ENCODE results near the gene GLTP. TPM values are rescaled to one million over a fixed set of nuclear protein-coding genes. Genes with fewer than 3 reads are reported as not detected.
"Not testable (repeated sequence)": the region's sequence is repeated elsewhere in the genome, so short reads cannot be mapped to it uniquely, and the experiment has no call there.

The GLTP gene, protein sequence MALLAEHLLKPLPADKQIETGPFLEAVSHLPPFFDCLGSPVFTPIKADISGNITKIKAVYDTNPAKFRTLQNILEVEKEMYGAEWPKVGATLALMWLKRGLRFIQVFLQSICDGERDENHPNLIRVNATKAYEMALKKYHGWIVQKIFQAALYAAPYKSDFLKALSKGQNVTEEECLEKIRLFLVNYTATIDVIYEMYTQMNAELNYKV
- 19.8 TPM for total RNA-seq
- long read RNA-seq, transcript GLTP-201 (5 exons, 2,356 nt) = major isoform, 42 of 51 reads
- long read RNA-seq, partial matches to known transcripts = 2 of 51 reads
- long read RNA-seq, other reads (novel, unspliced or antisense) = 6 of 51 reads

DNA sequence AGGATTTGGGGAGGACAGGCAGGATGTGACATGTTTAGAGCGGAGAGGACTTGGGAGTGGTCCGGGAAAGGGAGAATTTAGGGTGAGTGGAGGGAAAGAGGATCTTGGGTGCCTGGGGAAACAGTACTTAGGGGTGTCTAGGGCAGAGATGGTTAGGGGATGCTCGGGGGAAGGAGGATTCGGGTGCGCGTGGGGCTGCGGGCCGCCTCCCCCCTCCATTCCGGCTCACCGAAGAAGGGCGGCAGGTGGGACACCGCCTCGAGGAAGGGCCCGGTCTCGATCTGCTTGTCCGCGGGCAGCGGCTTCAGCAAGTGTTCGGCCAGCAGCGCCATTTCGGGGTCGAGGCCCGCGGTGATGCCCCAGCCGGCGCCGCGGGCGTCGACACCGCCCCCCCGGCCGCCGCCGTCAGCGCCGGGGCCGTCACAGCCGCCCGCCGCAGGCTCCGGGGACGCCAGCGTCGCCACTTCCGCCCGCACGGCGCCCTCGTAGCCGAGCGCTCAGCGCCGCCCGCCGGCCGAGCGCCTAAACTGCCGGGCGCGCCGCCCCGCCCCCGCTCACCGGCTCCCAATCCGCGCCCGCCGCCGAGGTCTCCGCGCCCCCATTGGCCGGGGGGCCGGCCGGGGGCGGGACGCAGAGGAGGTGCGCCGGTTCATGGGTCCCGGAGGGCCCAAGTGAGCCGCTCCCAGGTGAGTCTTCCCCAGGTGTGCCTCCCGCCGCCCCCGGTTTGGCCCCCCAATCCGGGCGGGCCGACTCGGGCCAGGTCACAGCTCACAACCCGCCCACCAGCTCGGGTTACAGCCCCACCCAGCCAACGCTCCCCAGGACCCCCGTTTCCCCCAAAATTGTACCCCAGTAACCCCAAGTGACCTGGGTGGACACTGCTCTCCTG, at the start of gene GLTP:
TSS of gene GLTP (minus strand) at position 499 of the 889 bp plus-strand sequence. CDS start at position 332, 167 bp downstream.
- peak; percentile 94 for DNase-seq
- peak; percentile 99 for ATAC-seq
- intact Hi-C loops (cut with micrococcal nuclease) = no loop called here

DNA sequence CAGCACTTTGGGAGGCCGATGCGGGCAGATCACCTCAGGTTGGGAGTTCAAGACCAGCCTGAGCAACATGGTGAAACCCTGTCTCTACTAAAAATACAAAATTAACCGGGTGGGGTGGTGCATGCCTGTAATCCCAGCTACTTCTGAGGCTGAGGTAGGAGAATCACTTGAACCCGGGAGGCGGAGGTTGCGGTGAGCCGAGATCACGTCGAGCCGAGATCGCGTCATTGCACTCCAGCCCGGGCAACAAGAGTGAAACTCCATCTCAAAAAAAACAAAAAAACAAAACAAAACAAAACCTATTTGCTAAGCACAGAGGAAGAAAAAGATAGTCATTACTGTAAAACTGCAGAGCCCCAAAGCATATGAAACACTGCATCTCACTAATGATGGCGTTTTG, 49.0 kb upstream of the GLTP start:
- DNase-seq; intact Hi-C loops (cut with micrococcal nuclease); ATAC-seq: not testable (repeated sequence)

DNA sequence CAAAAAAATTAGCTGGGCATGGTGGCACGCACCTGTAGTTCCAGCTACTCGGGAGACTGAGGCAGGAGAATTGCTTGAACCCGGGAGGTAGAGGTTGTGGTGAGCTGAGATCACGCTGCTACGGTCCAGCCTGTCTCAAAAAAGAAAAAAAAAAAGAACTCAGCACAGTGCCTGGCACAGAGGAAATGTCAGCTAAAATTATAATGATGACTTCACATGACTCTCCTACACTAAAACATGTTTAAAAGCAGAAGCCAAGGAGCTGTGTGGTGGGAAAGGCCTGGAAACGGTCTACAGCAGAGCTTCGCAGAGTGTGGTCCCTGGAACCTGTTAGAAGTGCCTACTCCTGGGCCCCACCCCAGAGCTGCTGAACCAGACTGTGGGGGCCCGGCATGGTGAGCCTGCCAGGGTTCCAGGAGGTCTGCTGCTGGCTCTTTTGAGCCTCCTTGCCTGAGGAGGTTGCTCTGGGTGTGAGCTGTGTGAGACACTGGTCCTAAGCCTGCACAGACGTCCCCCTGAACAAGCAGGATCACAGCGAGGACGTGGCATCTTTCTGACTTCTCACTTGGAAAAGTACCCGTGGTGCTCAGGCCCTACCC, 47.8 kb upstream of the GLTP start:
- intact Hi-C loops (cut with micrococcal nuclease) = no loop called here
- DNase-seq (no peak), ATAC-seq (peak; percentile 26)

DNA sequence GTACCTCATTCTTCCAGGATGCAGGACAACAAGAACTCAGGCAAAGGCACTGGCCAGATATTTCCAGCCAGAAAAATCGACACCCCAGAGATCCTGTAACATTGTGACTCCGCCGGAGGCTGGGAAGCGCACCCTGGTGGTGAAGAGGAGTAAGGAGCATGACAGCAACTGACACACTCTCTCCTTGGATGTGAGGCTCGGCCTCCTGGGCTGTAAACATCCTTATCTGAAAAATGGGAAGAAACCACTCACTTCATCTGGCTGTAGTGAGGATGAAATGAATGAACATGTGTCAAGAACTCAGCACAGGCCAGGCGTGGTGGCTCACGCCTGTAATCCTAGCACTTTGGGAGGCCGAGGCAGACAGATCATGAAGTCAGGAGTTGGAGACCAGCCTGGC, 47.3 kb upstream of the GLTP start:
- intact Hi-C loops (cut with micrococcal nuclease) = no loop called here
- peak; percentile 36 for ATAC-seq
- no peak for DNase-seq

DNA sequence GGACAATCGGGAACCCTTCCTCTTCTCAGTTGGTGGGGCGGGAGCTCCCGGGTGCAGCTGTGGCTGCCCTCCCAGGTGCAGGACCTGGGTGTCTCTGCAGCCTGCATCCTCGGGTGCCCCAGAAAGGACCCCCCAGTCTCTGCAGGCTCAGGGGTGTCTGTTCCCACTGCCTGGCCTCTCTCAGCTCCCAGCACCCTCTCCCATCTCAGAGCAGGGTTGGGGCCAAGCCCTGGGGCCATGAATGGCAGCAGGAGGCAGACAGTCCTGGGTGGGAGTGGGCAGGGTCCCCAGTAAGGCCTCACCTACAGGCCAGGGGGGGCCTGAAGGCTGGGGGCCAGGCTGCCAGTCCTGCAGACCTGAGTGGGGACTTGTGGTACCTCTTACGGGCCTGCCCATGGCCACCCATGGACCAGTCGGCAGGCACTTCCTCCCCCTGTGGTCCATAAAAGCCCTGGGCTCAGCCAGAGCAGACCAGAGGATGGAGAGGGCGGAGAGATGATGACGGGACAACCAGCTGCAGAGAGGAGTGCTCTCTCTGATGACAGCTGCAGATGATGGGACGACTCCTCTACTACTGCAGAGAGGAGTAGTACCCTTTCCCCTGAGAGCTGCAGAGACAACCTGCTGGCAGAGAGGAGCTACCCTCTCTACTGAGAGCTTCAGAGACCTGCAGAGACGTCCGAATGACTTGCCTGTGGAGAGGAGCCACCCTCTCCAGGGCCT, 46.3 kb upstream of the GLTP start:
- intact Hi-C loops (cut with micrococcal nuclease) = no loop called here
- ATAC-seq = no peak
- no peak for DNase-seq

DNA sequence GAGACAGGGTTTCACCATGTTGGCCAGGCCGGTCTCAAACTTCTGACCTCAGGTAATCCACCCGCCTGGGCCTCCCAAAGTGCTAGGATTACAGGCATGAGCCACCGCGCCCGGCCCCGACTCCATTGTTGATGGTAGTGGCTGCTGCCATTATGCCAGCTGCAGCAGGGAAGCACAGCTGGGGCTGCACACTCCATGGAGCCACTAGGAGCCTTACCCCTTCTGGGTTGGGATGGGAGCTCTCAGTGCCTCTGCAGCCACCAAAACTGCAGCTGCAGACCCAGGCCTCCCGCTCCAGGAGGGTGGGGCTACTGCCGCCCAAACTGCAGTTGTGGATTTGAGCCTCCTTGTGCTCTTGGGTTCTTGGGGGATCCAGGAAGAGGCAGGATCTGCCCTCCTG, 45.7 kb upstream of the GLTP start:
- DNase-seq (no peak), ATAC-seq (no peak)
- intact Hi-C loops (cut with micrococcal nuclease) = no loop called here

DNA sequence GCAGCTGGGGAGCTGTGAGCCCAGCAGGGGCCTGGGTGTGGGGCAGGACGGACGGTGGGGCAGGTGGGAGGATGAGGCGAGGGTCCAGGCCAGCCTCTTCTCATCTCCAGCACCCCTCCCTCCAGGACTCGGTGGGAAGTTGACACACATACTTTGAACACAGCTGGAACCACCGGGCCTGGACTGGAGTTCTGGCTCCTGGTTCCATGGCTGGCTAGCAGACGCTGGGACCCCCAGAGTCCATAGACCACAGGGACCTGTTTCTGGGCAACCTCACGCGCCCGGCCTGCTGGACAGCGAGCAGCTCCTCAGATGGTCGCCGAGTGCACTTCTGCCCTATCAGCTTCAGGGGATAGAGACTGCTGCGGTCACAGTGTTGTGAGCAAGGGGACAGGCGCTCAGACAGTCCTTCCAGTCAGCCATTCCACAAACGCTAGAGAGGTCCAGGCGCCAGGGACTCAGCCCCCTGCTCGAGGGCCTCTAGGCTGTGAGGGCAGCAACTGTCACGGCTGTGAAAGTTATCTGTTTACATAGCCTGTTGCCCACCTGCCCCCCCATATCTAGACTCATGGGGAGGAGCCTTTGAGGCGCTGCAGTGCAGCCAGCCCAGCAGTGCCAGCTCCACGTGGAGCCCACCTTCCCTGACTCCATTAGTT, 45.0 kb upstream of the GLTP start:
- no peak for DNase-seq
- no peak for ATAC-seq

DNA sequence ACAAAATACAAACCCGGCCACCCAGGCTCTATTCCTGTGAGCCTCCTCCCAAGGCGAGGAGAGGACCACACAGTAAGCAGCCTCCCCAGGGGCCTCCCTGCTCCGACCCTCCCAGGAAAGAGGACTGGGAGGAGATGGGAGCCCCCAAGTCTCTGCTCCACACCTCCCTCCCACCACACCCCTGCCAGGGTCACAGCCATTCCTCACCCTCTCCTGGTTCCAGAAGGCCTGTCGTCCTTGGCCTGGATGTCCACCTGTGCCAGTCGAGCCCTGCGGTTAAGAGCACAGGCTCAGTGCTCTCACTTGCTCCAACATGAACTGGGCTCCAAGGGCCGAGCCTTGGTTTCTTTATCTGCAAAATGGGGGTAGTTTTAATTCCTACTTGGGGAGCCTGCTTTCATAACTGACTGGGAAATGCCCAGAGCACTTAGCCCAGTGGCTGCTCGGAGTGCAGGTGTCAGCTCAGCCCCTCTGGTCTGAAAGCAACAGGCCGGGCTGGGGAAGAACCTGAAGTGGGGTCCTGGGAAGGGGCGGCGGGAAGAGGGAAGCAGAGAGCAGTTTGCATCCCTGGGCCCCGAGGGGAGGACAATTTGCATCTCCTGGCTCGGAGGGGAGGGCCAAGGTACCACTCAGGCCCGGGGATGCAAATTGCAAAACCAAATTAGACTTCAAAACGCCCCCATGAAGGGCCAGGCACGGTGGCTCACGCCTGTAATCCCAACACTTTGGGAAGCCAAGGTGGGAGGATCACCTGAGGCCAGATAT, 43.3 kb upstream of the GLTP start:
- no peak for DNase-seq
- no peak for ATAC-seq
- intact Hi-C loops (cut with micrococcal nuclease) = no loop called here

More for the DNA sequence above, 45.0 kb upstream of the GLTP start:
- intact Hi-C loops (cut with micrococcal nuclease) = no loop called here

DNA sequence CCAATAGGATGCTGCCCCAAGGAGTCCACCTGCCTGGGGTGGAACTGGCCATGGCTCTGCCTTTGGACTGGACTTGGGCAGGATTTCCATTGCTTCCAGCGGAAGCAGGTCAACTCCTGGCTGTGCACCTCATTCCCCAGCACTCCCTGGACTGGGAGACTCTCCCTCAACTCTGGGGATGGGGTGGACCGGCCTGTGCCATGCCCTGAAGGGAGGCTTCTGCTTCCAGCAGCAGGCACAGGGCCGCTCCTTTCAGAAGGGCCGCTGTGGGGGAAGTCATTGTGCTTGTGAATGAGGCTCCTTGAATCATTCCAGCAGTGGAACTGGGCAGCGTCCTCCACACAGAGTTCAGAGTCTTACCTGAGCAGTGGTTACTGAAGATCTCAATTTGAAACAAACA, 42.7 kb upstream of the GLTP start:
- DNase-seq = no peak
- intact Hi-C loops (cut with micrococcal nuclease) = no loop called here
- no peak for ATAC-seq

DNA sequence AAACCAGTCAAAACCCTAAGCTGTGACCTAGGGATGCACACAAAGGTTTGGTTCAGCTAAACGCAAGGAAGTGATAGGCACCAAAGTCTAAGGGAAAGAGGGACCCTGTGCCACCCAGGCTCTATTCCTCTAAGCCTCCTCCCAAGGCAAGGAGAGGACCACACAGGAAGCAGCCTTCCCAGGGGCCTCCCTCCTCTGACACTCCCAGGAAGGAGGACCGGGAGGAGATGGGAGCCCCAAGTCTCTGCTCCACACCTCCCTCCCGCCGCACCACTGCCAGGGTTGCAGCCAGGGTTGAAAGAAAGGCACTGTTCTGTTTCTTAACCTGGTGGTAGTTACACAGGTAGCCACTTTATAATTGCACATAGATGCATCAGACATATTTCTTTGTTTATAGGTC, 41.6 kb upstream of the GLTP start:
- DNase-seq (no peak), ATAC-seq (no peak)
- intact Hi-C loops (cut with micrococcal nuclease) = no loop called here

DNA sequence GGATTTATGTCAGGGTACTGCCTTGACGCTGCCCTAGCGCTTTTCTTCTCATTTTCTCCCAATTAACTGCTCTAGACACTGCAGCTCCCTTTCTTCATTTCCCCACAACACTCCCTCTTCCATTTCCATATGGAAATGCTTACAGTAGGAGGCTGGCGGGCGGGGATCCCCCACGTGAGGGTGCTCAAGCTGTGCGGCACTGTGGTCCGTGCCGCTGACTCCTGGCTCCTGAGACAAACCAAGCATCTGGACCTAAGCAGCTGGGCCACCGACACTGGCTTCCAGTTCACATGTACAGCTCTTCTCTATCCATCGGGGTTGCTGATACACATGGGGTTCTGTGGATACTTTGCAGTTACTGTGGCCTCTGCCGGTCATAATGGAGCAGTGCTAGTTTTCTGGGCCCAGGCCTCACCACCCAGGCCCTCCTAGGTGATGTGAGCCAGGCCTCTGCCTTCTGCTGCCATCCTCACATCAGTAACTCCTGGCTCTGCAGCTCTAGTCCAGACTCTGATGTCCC, 40.0 kb upstream of the GLTP start:
- intact Hi-C loops (cut with micrococcal nuclease) = no loop called here
- DNase-seq (no peak), ATAC-seq (no peak)

DNA sequence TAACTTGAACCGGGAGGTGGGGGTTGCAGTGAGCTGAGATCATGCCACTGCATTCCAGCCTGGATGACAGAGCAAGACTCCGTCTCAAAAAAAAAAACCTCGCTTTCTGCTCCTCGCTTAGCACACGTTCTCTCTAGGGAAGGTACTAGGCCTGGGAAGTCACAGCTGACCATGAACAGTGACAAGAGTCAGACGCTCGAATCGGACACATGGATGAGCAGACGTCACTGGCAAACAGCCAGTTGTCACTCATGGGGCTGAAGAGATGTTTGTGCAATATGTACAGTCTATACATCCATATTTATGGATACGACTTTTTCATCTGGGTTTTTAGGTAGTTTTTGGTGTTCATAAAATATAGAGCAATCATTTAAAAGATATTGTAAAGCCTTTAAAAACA, 39.1 kb upstream of the GLTP start:
- ATAC-seq = no peak
- intact Hi-C loops (cut with micrococcal nuclease) = no loop called here

DNA sequence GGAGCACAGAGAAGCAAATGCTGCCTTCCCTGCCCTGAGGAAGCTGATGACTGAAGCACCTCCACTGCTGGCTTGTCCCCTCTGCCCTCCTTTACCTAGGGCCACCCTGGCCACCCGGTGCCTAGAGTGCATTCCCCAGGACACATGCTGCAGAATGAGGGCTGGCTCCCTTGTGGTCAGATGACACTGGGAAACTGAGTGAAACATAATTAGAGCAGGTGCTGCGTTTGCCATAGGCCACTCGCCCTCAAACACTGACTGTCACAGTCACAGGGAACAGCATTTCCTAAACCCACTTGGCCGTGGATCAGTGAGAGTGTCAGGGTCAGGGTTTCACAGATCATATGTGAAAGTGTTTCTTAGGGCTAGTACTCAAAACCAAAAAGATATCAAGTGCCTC, 35.7 kb upstream of the GLTP start:
- ATAC-seq (no peak), DNase-seq (no peak)
- intact Hi-C loops (cut with micrococcal nuclease) = no loop called here

More for the DNA sequence above, 39.1 kb upstream of the GLTP start:
- DNase-seq = no peak

DNA sequence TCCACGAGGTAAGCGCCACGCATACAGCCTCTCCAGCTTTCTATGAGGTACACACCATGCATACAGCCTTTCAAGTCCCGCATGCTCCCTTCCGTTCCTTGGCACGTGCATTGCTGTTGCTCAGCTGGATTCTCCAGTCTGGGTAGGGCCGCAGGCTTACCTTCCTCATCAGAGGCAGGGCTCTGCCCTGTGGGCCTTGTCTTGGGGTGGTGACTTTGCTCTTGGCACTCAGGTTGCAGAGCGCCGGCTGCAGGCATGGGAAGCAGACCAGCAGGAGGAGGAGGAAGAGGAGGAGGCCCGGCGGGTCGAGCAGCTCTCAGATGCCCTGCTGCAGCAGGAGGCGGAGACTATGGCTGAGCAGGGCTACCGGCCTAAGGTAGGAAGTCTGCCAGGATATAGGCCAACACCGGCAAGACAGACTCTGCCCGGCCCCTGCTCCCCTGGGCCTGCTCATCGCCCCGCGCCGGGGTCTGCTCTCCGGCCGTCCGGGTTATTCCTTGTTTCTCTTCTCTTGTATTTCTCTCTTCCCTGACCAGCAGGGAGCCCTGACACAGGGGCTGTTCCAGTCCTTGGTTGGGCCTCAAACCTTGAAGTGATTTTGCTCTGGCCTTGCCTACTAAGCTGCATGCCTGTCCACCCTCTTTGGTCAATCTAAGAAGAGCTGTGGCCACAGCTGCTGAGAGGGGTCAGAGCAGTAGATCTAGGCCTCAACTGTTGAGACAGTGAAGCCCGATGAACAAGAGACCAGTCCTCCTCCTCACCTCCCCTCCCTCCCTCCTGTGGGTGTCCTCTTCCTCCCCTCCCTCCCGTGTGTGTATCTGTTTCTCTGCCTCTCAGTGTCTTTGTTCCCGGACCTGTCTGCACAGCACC, 35.1 kb upstream of the GLTP start:
- intact Hi-C loops (cut with micrococcal nuclease) = no loop called here
- DNase-seq (no peak), ATAC-seq (peak; percentile 13)

DNA sequence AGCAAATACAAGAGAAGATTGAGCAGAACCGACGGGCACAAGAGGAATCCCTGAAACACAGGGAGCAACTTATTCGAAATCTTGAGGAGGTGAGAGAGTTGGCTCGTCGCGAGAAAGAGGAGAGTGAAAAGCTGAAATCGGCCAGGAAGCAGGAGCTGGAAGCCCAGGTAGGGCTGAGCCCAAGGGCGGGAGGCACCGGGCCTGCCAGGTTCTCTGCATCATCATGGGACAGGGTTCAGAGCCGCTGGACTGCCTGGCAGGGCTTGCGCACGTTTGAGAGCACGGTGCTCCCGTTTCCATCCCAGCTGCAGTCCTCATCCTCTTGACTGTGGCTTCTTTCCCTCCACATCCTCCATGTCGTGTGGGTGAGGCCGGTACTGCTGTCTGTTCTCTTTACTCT, 34.1 kb upstream of the GLTP start:
- no peak for ATAC-seq

DNA sequence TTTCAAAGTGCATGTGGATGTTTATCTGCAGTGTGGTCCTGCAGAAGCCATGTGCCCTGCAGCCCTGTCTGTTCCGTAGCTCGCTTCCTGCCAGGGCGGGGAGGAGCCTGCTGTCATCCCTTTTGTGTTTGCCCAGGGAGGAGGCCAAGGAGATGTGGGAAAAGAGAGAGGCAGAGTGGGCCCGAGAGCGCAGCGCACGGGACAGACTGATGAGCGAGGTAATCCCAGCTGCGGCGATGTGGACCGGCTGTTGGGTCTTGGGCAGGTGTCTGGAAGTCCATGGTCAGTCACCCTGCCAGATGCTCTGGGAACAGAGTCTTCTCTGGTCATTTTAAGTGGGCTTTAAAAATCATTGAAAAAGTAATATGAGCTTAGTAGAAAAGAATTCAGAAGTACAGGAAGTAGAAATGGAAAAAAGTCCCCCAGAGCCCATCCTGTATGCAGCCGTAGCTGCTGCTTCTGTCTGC, 32.5 kb upstream of the GLTP start:
- ATAC-seq = peak; percentile 47
- peak; percentile 40 for DNase-seq
- intact Hi-C loops (cut with micrococcal nuclease) = no loop called here

More for the DNA sequence above, 34.1 kb upstream of the GLTP start:
- intact Hi-C loops (cut with micrococcal nuclease) = no loop called here
- DNase-seq = no peak

DNA sequence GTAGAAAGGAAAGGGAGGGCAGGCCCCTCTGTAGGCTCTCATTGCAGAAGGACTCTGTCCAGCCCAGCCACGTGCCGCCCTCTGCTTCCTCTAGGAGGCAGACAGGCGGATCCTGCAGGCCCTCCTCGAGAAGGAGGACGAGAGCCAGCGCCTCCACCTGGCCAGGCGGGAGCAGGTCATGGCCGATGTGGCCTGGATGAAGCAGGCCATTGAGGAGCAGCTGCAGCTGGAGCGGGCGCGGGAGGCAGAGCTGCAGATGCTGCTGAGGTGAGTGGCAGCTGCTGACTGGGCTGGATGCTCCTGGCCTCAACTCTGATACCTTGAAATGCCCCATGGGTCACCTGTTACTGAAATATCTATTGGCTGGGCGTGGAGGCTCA, 30.6 kb upstream of the GLTP start:
- intact Hi-C loops (cut with micrococcal nuclease) = no loop called here
- DNase-seq (no peak), ATAC-seq (no peak)
